22Rv1 (cell line): ENCODE results near the gene SYNGR2.

Experiments used
- H3K27ac ChIP-seq: fragments of 450-650 bp; 2 replicates; pipeline ENCODE4 v1.5.1; 2017
- CTCF ChIP-seq: fragments of 450-650 bp; IDR thresholded peaks from 2 replicates; pipeline ENCODE4 v1.5.1; 2017; ENCODE audit warnings: mild to moderate bottlenecking
- ZFX ChIP-seq: fragments of 450-650 bp; IDR thresholded peaks from 2 replicates; pipeline ENCODE4 v1.6.1; 2017; ENCODE audit warnings: antibody characterized with exemption, borderline replicate concordance

Gene SYNGR2

GRCh38 chr17:78126895-78127238 is 41.5 kb upstream of the SYNGR2 start:
- no peak overlapping the region for H3K27ac ChIP-seq
- TF ChIP-seq ZFX (no peak), CTCF (no peak)

- no peak overlapping the region for H3K27ac ChIP-seq
- no peak for TF ChIP-seq ZFX
- no peak for TF ChIP-seq CTCF
These were observed 41.0 kb upstream of the SYNGR2 start for GRCh38 chr17:78127239-78127887.

- no peak overlapping the region for H3K27ac ChIP-seq
- TF ChIP-seq CTCF, result no peak
- TF ChIP-seq ZFX, result no peak
These were observed 40.4 kb upstream of the SYNGR2 start for GRCh38 chr17:78127888-78128550.

DNA sequence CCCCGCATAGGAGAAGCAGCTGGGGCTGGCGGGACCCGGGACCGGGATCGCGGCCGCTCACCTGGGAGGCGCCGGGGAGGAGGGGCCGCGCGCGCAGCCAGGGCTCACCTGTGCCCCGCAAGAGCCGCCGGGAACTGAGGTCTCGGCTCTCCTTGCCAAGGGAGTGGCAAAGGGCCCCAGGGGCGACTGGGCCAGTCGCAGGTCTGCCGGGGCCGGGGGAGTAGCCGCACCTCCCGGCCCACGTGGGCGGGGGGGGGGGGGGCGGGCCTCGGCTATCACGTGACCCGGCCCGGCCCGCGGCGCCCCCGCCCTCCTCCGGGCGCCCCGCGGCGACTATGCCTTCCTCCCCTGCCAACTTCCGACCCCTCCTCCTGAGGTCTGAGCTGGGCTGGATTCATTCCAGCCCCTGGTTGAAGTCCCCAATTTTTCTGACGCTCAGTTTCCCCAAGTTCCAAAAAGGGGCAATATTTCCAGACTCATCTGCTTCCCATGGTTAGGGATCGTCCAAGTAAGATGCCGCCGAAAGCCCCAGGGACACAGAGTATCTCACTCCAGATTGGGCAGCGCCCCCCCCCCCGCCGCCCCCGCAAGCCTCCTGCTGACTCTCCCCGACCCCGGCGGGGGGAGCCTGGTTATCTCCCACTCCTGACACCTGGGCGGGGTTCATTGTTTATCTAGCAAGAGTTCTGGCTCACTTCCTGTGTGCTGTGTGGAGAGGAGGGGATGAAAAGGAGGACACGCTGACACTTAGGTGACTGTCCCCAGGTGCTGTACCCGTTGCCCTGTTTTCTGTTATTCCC is 39.6 kb upstream of the SYNGR2 start, which contains the start of gene TMC6:
TSS of gene TMC6 (minus strand) at position 205 of the 800 bp plus-strand sequence. CDS start 1,923 bp downstream, outside the sequence.
- H3K27ac ChIP-seq, result no peak within 1 kb of the TSS
- no peak for TF ChIP-seq CTCF
- TF ChIP-seq ZFX, result no peak

DNA sequence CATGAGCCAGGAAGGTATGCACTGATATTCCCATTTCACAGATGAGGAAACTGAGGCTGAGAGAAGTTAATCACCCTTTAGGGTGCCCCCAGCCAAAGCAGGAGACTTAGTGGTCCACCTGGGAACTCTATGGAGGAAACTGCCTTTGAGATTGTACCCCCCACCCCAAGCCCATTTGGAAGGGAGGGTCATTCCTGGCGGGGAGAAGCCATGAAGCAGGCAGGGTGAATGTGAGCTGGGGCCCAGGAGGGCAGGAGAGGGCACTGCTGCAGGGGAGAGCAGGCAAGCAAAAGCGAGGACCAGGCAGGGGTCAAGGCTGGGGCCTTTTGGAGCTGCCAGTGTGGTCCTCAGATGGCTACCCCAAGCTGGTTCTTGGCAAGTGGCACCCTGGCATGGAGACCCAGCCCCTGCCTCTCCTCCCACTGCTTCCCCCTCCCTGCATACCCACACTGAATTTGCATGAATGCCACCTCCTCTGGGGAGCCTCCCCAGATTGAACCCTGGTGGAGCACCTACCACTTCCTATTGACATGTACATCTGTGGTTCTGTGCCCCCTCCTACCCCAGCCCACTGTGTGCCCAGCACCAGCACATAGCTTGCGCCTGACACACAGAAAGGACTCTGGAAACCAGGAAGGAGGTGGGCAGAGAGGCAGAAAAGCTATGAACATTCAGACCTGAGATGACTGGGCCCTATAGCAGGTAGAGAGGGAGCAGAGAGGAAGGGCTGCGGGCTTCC is 38.9 kb upstream of the SYNGR2 start:
- no peak for TF ChIP-seq CTCF
- no peak overlapping the region for H3K27ac ChIP-seq

DNA sequence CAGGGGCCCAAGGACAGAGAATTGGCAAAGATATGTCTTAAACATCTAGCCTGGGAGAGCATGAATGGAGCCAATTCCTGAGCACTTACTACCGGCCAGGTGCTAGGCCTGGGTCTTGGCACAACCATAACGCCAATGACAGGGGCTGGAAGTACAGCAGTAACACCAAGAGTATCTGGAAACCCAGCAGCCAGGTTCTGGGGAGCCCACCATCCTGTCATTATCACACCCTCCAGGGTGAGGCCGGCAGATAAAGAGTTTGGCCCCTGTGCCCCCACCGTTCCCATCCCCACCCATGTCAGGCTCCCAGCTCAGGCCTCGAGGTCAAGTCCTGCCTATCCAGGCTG is 38.3 kb upstream of the SYNGR2 start:
- TF ChIP-seq CTCF, result no peak
- no peak for TF ChIP-seq ZFX
- no peak overlapping the region for H3K27ac ChIP-seq
